Measurements from ENCODE around the gene PLEKHH2.
"Not testable (repeated sequence)": the region's sequence is repeated elsewhere in the genome, so short reads cannot be mapped to it uniquely, and the experiment has no call there.

PLEKHH2 gene

DNA sequence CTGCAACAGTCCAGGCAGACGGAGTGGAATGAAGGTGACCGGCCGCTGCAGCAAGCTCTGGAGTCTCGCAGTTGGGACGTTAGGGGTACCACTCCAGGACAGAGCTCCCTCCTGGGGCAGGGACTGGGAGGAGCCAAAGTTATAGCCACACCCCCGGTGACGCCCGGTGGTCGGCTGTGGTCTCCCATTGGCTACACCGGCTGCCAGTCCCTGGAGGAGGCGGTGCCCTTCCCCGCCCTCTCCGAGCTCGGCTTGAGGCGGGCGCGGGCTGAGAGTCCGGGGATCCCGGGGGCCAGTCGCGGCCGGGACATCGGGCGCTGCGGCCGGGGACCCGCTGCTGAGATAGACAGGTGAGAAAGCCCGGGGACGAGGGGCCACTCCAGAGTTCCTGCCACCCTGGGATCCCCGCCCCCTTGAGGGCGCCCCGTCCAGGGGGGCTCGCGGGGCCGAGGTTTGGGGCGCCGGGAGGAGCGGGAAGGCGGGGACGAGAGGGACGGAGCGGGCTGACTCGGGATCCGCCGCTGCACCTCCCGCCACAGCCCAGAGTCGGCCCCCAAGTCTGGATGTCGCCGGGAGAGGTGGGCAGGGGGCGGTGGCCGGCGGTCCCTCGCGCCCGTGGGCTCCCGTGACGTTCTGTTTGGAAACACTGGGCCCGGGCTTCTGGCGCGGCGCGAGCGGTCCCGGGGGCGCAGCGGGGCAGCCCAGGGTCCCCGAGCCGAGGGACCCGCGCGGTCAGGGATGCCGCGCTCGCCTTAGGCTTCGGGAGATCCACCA, at the start of gene PLEKHH2:
Gene PLEKHH2, plus strand, starts transcription at position 231 of the 774 bp plus-strand sequence. CDS start 7,414 bp downstream, outside the sequence.
- peak; percentile 53 for DNase-seq

DNA sequence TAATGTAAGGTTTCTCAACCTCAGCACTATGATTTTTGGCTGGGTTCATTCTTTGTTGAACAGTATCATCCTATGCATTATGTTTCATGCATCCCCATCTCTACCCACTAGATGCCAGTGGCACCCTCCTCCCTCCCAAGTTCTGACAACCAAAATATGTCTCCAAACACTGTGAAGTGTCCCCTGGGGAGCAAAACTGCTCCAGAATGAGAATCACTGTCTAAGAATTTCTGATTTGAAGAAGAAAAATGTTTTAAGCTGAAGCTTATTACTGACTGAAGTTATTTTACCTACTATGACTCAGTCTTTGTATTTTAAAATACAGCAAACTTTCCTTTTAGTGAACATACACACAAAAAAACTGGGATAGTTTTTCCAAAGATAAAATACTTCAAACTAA, 44.6 kb upstream of the PLEKHH2 start:
- DNase-seq: no peak

DNA sequence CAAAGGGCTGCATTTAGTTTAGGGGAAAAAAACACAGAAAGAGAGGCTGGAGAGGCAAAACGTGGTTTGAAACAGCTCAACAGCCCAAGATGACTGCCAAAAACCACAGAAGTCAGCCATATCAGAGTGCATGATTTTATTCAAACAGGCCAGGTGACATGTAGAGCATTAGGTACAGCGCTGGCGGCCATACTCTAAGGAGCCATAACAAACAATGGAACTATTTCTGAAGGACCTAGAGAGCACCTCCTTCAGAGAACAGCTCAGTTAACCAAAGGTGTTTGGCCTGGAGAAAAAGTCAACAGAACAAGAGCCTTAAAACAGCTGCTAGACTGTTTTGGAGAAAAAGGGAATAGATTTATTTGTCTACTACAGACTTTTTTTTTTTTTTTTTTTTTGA, 43.8 kb upstream of the PLEKHH2 start:
- no peak for DNase-seq

DNA sequence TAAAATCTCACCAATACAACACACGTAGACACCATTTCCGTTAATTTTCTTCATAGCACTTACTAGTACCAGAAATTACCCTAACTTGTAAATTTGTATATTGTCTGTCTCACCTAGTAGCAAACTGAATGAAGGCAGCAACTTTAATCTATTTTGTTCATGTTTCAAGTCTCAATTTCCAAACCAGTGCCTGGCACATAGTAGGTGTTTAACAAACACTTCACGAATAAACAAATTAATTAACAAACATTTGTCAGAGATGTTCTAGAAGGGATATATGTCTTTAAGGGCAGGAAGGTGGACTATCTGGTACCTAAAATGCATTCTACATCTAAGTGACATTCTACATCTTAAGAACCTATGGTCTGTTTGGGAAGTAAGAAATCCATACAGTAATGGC, 42.2 kb upstream of the PLEKHH2 start:
- no peak for DNase-seq

DNA sequence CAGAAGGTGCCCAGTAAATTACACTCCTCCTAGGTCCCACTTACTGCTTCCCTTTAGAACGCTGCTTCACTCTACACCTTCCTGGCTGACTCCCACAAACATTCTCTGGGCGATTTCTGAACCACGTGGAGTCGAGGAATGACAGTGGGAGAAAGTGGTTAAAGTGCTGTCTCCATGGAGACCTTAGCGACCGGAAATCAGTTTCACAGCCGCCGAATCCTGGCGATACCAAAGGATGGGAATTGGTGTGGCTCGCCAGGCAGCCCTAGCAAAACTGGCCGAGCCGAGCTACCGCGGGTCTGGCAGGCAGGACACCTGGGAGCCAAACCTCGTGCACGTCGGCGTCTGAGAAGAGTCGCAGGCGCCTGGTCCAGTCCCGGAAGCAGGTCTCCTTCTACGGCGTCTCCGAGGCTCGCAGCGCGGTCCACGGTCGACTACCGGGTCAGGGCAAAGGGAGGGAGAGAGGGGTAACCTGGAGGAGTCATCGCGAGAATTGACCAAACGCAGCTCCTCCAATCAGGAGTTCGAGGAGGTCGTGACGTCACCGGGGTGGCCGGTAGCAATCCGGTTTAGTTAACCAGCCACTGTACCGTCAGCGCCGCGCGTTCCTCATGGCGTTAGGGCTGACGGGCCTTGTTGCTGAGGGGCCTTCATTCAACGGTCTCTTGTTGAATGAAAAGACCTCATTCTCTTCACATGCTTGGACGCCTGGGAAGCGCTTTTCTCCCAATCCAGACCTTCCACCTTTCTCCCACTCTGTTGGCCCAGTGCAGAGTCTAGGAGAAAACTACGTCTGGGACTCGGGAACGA, 41.3 kb upstream of the PLEKHH2 start, which contains the start of gene THADA:
Gene THADA, minus strand, starts transcription at position 436 of the 810 bp plus-strand sequence. CDS start 3,646 bp downstream, outside the sequence.
- peak; percentile 98 for DNase-seq

DNA sequence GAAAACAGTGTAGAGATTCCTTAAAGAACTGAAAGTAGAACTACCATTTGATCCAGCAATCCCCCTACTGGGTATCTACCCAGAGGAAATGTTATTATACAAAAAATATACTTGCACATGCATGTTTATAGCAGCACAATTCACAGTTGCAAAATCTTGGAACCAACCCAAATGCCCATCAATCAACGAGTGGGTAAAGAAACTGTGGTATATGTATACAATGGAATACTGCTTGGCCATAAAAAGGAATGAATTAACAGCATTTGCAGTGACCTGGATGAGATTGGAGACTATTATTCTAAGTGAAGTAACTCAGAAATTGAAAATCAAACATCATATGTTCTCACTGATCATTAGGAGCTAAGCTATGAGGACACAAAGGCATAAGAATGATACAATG, 36.5 kb upstream of the PLEKHH2 start:
- not testable (repeated sequence) for DNase-seq

DNA sequence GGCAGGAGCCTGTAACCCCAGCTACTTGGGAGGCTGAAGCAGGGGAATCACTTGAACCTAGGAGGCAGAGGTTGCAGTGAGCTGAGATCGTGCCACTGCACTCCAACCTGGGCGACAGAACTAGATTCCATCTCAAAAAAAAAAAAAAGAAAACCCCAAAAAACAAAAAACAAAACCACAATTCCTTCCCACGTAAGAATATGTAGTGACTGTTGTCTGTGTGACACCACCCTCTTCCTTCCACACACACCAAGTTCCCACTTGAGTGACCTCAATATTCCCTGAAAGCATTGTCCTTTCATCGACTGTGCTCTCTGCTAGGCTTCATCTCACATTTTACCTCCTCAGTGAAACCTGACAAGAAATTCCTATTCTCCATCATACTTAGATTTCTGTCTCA, 32.4 kb upstream of the PLEKHH2 start:
- no peak for DNase-seq

DNA sequence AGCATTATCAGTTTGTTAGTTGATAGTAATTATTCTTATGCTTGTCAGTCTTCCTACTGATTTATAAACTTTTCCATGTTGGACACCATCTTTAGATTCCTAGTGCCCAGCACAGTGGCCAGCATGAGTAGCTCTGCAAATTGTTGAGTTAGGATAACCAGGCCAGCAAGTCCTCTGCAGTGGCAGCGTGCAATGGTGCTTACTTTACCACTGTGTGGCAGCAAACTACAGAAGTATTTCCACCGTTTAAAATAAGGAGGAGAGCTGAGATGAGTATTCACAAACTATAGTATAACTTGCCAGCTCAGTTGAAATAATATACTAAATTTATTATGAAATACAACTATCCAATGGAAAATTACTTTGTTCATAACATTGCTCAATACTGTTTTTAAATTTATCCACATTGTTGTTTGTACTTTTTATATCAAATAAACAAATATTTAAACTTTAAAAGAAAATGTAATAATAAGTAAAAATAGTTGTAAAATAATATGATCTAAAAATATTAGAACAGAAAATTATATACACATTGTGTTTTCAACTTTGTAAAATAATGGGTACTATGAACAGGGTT, 31.9 kb upstream of the PLEKHH2 start:
- DNase-seq: peak; percentile 43

DNA sequence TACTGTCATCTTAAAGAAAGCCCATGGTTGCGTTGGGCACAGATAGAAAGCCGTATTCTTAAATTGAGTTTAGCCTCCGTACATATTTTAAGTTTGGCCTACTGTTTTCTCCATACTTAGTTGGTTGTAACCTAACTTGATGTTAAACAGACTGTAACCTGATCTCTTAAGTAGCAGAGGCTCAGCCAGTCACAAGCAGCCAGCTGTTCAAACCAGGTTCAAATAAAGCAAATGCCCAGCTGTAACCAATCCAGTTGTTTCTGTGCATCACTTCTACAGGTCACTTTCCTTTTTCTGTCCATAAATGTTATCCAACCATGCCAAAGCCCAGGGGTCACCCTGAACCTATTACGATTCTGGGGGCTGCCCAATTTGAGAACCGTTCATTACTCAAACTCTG, 31.2 kb upstream of the PLEKHH2 start:
- no peak for DNase-seq

DNA sequence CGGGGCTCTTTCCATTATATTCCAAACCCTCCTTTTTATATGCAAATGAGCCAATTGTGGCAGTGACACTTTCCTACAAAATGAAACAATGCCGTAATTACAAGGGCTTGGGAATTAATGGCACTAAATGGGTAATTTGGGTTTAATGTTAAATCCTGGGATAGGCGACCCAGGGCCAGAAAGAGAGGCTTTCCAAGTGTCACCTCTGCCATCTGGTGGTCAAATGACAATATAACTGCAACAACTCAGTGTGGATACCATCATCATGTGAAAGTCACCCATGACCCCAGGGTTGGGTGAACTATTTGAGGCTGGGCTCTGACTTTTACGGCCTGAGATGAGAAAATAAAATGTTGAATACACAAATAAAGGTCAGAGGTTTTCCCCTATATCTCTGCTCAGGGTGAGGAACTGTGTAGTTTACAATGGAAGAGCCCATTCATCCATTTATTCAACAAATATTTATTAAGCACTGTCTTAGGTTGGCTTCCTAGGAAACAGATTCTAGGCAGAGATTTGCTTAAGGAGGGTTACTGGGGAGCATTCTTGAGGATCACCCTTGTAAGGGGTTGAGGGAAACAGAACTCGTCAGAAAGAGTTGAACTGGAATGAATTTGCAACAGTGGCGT, 27.7 kb upstream of the PLEKHH2 start:
- no peak for DNase-seq

DNA sequence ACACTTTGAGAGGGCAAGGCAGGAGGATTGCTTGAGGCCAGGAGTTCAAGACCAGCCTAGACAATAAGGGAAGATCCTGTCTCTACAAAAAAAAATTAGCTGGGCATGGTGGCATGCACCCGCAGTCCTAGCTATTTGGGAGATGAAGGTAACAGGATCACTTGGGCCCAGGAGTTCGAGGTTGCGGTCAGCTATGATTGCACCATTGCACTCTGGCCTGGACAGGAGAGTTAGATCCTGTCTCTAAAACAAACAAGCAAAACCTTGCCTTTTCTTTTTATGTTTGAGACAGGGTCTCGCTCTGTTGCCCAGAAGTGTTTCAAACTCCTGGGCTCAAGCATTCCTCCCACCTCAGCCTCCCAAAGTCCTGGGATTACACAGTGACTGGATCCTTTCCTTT, 26.7 kb upstream of the PLEKHH2 start:
- DNase-seq: no peak

DNA sequence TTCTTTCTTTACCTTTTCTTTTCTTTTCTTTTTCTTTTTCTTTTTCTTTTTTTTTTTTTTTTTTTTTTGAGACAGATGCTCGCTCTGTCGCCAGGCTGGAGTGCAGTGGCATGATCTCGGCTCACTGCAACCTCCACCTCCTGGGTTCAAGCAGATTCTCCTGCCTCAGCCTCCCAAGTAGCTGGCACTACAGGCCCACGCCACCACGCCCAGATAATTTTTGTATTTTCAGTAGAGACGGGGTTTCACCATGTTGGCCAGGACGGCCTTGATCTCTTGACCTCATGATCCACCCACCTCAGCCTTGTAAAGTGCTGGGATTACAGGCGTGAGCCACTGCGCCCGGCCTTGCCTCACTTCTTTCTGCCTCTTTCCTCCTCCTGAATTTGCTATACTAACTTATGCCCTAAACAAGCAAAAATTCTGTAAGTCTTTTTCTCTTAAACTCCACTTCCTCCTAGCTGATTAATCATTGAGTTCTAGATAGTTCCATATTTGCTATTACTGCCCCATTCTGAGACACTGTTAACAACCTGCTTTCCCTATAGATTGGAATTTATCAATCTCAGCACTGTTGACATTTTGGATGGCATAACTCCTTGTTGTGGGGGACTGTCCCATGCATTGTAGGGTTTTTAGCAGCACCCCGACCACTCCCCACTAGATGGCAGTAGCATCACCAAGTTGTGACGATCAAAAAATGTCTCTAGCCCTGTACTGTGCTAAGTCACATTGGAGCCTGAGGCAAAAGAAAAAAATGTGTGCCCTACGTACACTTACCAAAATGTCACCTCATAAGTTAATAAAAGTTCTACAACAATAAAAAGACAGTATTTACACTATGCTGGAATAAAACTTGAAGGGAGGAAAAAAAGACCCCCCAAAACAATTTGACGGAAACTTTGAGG, 24.8 kb upstream of the PLEKHH2 start:
- no peak for DNase-seq

DNA sequence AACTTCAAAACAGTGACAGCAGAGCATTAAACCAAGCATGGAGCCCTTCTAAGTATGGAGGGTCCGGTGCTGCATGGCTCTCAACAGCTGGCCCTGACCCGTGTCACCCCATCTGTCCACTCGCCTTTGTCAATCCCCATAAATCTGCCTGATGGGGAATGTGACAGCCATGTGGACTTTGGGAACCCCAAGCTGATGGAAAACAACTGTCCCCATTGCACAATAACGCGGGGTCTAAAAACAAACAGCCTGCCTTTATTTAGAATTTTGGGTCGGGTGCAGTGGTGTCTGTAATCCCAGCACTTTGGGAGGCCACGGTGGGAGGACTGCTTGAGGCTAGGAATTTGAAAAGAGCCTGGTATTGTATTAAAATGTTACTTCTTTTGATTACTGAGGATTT, 24.1 kb upstream of the PLEKHH2 start:
- DNase-seq: no peak

DNA sequence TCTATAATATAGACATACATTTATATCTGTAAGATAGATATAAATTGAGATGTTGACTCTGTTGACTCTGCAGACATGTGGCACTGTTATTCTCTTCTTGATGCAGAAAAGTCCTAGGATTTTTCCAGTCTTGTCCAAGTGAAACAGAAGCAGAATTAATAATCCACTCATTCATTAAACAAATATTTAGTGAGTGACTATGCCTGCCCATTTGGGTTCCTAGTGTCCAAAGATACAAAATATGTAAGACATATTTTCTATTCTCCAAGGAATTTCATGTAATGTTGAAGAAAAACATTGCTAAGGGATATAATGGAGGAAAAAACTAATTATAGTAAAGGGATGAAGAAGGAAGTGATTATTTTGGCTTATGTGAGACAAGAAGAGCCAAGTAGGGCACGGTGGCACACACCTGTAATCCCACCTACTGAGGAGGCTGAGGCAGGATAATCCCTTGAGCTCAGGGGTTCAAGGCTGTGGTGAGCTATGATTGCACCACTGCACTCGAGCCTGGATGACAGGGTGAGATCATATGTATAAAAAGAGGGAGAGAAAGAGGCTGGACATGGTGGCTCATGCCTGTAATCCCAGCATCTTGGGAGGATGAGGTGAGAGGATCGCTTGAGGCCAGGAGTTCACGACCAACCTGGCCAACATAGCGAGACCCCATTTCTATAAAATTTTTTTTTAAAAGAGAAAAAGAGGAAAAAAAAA, 19.9 kb upstream of the PLEKHH2 start:
- no peak for DNase-seq

DNA sequence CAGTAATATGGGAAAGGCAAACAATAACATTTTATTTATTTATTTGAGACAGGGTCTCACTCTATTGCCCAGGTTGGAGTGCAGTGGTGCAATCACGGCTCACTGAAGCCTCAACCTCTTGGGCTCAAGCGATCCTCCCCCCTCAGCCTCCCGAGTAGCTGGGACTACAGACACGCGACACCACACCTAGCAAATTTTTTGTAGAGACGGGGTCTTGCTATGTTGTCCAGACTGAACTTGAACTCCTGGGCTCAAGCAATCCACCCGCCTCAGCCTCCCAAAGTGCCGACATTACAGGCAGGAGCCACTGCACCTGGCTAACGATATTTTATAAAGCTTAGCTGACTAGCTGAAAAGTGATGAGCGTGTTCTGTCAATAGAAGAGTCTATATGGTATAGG, 17.5 kb upstream of the PLEKHH2 start:
- DNase-seq: no peak

DNA sequence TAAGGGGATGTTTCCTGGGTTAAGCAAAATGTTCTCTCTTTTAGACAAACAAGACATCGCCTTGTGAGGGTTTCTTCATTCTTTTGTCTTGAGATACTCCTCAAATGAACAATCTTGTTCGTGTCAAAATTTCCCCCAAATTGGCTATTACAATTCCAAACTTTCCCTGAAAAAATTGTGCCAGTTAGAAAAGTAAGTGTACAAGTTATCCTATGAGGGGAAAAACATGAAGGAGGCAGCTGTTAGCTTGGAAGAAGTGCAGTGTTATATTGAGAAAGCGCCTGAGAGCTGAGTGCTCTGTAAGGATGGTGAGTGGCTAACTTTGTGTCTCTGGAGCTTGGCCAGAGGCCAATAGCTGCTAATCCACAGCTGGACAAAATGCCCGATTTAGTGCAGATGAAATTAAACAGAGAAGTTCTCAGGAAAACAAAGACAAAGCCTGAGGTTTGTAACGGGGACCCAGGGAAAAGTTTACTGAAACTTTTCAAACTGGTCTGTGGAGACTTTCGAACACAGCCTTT, 14.1 kb upstream of the PLEKHH2 start:
- DNase-seq: no peak

DNA sequence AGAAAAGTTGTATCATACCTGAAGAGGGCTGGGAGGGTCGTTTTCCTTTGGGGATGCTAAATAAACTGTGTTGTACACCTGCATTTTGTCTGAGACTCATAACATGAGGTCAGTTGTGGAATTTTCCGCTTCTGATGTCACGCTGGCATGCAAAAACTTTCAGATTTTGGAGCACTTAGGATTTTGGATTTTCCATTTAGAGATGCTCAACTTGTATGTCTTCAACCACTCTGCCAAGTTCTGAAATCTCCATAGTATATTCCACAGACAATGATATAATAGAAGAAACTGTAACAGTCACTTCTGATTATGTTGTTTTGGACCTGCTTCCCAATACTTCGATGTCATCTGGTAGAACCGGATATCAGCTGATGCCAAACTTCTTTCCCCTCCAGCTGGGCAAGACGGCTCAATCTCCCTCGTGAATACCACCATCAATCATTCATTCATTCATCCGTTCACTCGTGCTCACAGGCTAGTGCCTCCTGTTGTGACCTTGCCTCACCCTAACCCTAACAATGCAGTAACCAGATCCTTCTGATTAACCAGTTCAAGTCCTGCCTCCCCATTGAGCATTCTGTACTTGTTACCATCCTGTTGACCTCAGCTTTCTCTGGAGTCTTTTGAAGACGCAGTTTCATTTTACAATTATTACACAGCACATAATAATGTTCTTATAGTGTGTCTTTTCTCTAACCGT, 5.3 kb upstream of the PLEKHH2 start:
- DNase-seq: no peak

DNA sequence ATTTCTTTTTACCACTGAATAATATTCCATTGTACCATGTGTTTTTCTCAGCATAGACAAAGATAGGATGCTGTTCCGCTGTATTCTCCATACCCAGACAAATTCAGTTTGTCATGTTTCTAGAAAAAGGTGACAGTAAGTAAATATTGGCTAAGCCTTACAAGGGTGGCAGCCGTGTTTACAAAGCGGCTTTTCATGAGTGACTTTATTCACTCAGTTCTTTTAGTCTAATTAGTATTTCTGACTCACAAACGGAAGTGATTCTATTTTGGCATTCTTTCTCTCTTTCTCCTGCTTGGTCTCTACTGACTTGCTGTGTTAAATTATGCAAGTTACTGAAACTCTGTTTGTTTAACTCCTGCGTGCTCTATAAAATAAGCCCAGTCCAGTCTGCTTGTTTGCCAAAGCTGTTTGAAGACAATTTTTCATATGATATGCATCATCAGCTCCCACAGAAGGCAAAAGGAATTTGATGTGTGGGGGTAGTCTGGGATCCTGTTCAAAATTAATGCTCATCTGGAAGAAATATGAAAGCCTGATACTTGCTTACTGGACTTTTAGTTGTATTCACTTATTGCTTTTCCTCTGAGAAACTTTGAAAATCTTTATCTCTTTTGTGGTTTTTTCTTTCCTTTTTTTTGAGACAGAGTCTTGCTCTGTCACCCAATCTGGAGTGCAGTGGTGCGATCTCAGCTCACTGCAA, 2.3 kb upstream of the PLEKHH2 start:
- peak; percentile 7 for DNase-seq

DNA sequence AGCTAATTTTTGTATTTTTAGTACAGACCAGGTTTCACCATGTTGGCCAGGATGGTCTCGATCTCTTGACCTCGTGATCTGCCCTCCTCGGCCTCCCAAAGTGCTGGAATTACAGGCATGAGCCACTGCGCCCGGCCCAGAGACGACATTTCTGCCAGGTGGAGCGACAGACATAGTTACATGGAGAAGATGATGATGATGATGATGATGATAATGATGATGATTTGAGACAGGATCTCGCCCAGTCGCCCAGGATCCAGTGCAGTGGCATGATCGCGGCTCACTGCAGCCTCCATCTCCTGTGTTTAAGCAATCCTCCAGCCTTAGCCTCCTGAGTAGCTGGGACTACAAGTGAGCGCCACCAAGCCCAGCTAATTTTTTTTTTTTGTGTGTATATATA, 907 bp upstream of the PLEKHH2 start:
- DNase-seq: not testable (repeated sequence)

DNA sequence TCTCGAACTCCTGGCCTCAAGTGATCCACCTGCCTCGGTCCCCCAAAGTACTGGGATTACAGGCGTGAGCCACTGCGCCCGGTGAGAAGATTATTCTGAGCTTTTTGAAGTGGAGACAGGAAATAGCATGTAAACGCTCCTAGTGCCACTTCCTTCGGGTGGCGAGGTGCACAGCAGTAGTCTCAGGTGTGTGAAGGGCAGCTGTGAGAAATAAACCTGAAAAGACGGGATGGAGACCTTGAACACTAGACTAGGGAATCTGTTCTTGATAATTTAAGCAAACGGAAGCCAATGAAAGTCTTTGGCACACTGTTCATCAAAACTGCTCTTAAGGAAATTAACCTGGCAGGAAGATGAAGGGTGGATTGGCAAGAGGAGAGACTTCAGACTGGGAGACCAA, 439 bp upstream of the PLEKHH2 start:
- DNase-seq: peak; percentile 13

Data from NCI-H510A (cell line).